Pancreas (tissue), 10 donors: ENCODE results near the gene SERPINB6. TPM values are rescaled to one million over a fixed set of nuclear protein-coding genes. Genes with fewer than 3 reads are reported as not detected.

ENCODE experiments used
- ATAC-seq, 4 donors: fragments of 200-7000 bp; cut with Tn5 transposase; one replicate each; pipeline versions ENCODE4 v1.8.0 to v1.9.1; 2020; ENCODE audit warnings: mild to moderate bottlenecking in 4 of 4, moderate library complexity in 4 of 4
- DNase-seq, 6 donors: peaks; one replicate each; pipeline ENCODE4 v3.0.0-alpha.2; 2020
- FAIRE-seq: peaks from 2 replicates; lab custom pipeline; 2012; peaks lifted over from hg19 to GRCh38; lab: Jason Lieb, UNC
- H3K27ac ChIP-seq, 4 donors: fragments of 200-600 bp; sonication (generic); 1 replicate in 3 of 4; 2 replicates in 1 of 4; pipeline versions ENCODE4 v1.5.0 to v1.8.0; 2020
- H3K27me3 ChIP-seq, 4 donors: fragments of 200-600 bp; one replicate each; pipeline ENCODE4 v1.8.0; 2021
- H3K36me3 ChIP-seq, 3 donors: fragments of 200-600 bp; sonication (generic) in 1 of 3; one replicate each; pipeline versions ENCODE4 v1.5.0 to v1.8.0; 2020 to 2021
- H3K4me1 ChIP-seq, 3 donors: fragments of 200-600 bp; one replicate each; pipeline ENCODE4 v1.8.0; 2021
- H3K4me3 ChIP-seq, 4 donors: fragments of 200-600 bp; sonication (generic) in 2 of 4; one replicate each; pipeline versions ENCODE4 v1.5.0 to v1.8.0; 2020 to 2021
- H3K9me3 ChIP-seq, 4 donors: fragments of 200-600 bp; one replicate each; pipeline ENCODE4 v1.8.0; 2021
- WGBS, 2 donors: extraction: QIAGEN DNeasy Blood & Tissue Kit; methylation state at CpG; one replicate each; pipeline ENCODE4 v1.1.7; 2013; 5-methylcytosine and 5-hydroxymethylcytosine counted together
- intact Hi-C, 3 donors: fragments of 100-400 bp; cut with DNase I; formaldehyde crosslinking; loops; one replicate each; pipeline versions ENCODE4 v1.11.1 to v1.14.2; 2022
- polyA plus RNA-seq, 2 donors: library from polyadenylated mRNA; stranded (reverse); fragments of 200-250 nt; gene quantifications; one replicate each; pipeline ENCODE4 v1.2.3, GENCODE V29; 2013
- total RNA-seq, 6 donors: library from RNA; stranded (reverse); fragmentation: NEBNext Ultra II Directional in 4 of 6; extraction: Animal tissue kit (Norgen Biotek cat#: 25700) in 4 of 6; gene quantifications; one replicate each; pipeline versions ENCODE4 v1.2.1 to v1.2.4, GENCODE V29; 2021 to 2023
- TF ChIP-seq, protein P1 (sequence below), 4 donors: fragments of 200-600 bp; sonication (generic) in 3 of 4; IDR thresholded peaks; one replicate each; pipeline versions ENCODE4 v1.5.0 to v1.8.0; 2021; ENCODE audit warnings: antibody characterized with exemption in 4 of 4
- donor health status: healthy with polysubstance abuse.
- donor health status: DM: no; HTN: no; CAD: no; lungs with moderate emphysema.
- donor health status: DM: no; HTN: no; CAD: no.
- donor health status: control.
- donor health status: control.
- donor health status: Bipolar disorder and iron deficiency.
- donor health status: DM: yes; HTN: yes; CAD: no.
- donor health status: DM: no; HTN: no; CAD: no.
- donor health status: DM: no; HTN: no; CAD: no.
- donor health status: DM: yes; HTN: yes; CAD: no.

Gene SERPINB6
- total and polyA plus RNA-seq, 8 donors, result 77.7 to 193 (median 103) TPM

- DNase-seq (peak in 1 of 6 donors; percentile 6), FAIRE-seq (no peak), ATAC-seq (no peak)
- Histone ChIP-seq H3K36me3 (peaks cover 0 to 36% (median 4%) of the 10 kb centered on the region in 3 donors), H3K9me3 (no peaks in the 10 kb centered on the region), H3K27ac (peak overlapping the region in 1 of 4 donors; percentile 11), H3K4me3 (no peak overlapping the region), H3K4me1 (peaks cover 0 to 12% (median 0%) of the 10 kb centered on the region in 3 donors), H3K27me3 (no peaks in the 10 kb centered on the region)
- intact Hi-C loops, result no loop called here
- TF ChIP-seq, protein P1, sequence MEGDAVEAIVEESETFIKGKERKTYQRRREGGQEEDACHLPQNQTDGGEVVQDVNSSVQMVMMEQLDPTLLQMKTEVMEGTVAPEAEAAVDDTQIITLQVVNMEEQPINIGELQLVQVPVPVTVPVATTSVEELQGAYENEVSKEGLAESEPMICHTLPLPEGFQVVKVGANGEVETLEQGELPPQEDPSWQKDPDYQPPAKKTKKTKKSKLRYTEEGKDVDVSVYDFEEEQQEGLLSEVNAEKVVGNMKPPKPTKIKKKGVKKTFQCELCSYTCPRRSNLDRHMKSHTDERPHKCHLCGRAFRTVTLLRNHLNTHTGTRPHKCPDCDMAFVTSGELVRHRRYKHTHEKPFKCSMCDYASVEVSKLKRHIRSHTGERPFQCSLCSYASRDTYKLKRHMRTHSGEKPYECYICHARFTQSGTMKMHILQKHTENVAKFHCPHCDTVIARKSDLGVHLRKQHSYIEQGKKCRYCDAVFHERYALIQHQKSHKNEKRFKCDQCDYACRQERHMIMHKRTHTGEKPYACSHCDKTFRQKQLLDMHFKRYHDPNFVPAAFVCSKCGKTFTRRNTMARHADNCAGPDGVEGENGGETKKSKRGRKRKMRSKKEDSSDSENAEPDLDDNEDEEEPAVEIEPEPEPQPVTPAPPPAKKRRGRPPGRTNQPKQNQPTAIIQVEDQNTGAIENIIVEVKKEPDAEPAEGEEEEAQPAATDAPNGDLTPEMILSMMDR (IDR thresholded peaks at IDR 0.05), result no peak
- 80 to 82% methylated on average over 12 of the region's 12 CpGs for WGBS, 2 donors
These were observed 18.3 kb downstream of the SERPINB6 start for GRCh38 chr6:2953098-2953497.

GRCh38 chr6:2952557-2953095, 18.7 kb downstream of the SERPINB6 start:
- intact Hi-C loops, result no loop called here
- H3K4me3 ChIP-seq, result no peak overlapping the region
- TF ChIP-seq, protein P1 (IDR thresholded peaks at IDR 0.05), result peak; percentile 84 to 95 (median 89)
- H3K9me3 ChIP-seq, result no peaks in the 10 kb centered on the region
- ATAC-seq (peak; percentile 77 to 94 (median 92)), DNase-seq (peak; percentile 67 to 88 (median 76)), FAIRE-seq (peak; percentile 71)
- no peaks in the 10 kb centered on the region for H3K27me3 ChIP-seq
- H3K4me1 ChIP-seq, result peaks cover 0 to 9% (median 0%) of the 10 kb centered on the region in 3 donors
- 10 to 12% methylated on average over 27 of the region's 27 CpGs for WGBS, 2 donors
- peak overlapping the region in 2 of 4 donors; percentile 9 to 11 for H3K27ac ChIP-seq
- H3K36me3 ChIP-seq, result peaks cover 0 to 41% (median 8%) of the 10 kb centered on the region in 3 donors

DNA sequence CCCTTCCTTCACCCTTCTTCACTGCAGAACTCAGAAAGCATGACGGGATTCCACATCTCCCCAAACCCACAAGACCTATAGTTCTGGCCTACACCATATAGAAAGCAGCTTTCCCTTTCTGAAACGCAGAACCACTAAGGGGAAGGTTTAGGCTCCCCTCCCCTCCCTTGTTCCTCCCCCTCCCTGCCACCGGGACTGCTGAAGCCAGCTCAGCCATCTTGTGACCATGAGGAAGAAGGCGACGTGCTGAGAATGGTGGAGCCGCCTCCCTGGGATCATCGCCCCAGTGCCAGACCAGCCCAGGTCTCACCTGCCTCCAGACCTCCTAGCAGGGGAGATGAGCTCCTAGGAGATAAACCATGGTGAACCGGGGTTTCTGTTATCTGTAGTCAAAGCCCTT, 19.6 kb downstream of the SERPINB6 start:
- ATAC-seq, result peak in 3 of 4 donors; percentile 27 to 54 (median 40)
- Histone ChIP-seq H3K27me3 (no peaks in the 10 kb centered on the region), H3K4me1 (peaks cover 0 to 9% (median 0%) of the 10 kb centered on the region in 3 donors), H3K9me3 (no peaks in the 10 kb centered on the region), H3K27ac (peak overlapping the region in 1 of 4 donors; percentile 11), H3K4me3 (no peak overlapping the region), H3K36me3 (peaks cover 0 to 48% (median 13%) of the 10 kb centered on the region in 3 donors)
- FAIRE-seq, result no peak
- WGBS, 2 donors, result 77 to 81% methylated on average over 8 of the region's 8 CpGs
- intact Hi-C loops, result no loop called here
- TF ChIP-seq, protein P1 (IDR thresholded peaks at IDR 0.05), result no peak
- DNase-seq, result peak in 2 of 6 donors; percentile 10 to 52

- intact Hi-C loops, result no loop called here
- DNase-seq (peak in 1 of 6 donors; percentile 6), ATAC-seq (no peak), FAIRE-seq (no peak)
- WGBS, 2 donors, result 82 to 85% methylated on average over 12 of the region's 12 CpGs
- TF ChIP-seq, protein P1 (IDR thresholded peaks at IDR 0.05), result no peak
- Histone ChIP-seq H3K4me1 (peaks cover 0 to 9% (median 0%) of the 10 kb centered on the region in 3 donors), H3K27me3 (no peaks in the 10 kb centered on the region), H3K4me3 (no peak overlapping the region), H3K36me3 (peaks cover 0 to 43% (median 13%) of the 10 kb centered on the region in 3 donors), H3K27ac (no peak overlapping the region), H3K9me3 (no peaks in the 10 kb centered on the region)
These were observed 20.7 kb downstream of the SERPINB6 start for GRCh38 chr6:2950713-2951112.

DNA sequence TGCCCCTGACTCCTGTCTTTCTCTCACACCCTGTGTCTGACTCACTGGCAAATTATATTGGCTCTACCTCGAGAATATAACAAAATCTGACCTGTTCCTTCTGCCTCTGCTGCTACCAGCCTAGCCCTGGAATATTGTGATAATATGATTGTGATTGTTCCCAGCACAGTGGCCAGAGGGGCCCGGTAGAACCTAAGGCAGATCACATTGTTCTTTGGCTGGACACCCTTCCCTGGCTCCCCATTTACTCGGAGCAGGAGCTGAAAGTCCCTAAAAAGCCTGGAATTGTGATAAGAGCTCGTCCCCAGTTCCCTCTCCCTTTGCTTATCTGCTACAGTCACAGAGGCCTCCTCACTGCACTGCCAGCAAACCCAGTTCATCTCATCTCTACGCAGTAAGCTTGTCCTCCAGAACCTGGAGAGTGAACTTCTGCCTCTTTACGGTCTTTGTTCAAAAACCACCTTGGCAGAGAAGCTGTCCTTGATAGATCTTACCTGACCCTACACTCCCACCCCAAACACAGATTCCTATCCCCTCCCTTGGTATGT, 21.8 kb downstream of the SERPINB6 start:
- intact Hi-C loops, result no loop called here

More for the DNA sequence above, 21.8 kb downstream of the SERPINB6 start:
- TF ChIP-seq, protein P1 (IDR thresholded peaks at IDR 0.05), result no peak
- Histone ChIP-seq H3K4me3 (no peak overlapping the region), H3K36me3 (peaks cover 0 to 37% (median 13%) of the 10 kb centered on the region in 3 donors), H3K27ac (no peak overlapping the region), H3K27me3 (no peaks in the 10 kb centered on the region), H3K4me1 (peaks cover 0 to 9% (median 0%) of the 10 kb centered on the region in 3 donors), H3K9me3 (no peaks in the 10 kb centered on the region)
- ATAC-seq (no peak), FAIRE-seq (no peak), DNase-seq (no peak)
- WGBS, 2 donors, result 79 to 83% methylated on average over 6 of the region's 6 CpGs
